ENCODE results near the gene ZNF827. TPM values are rescaled to one million over a fixed set of nuclear protein-coding genes. Genes with fewer than 3 reads are reported as not detected.

The ZNF827 gene
- polyA plus RNA-seq, 1 donor from 2014 or later, result 12.1 TPM

DNA sequence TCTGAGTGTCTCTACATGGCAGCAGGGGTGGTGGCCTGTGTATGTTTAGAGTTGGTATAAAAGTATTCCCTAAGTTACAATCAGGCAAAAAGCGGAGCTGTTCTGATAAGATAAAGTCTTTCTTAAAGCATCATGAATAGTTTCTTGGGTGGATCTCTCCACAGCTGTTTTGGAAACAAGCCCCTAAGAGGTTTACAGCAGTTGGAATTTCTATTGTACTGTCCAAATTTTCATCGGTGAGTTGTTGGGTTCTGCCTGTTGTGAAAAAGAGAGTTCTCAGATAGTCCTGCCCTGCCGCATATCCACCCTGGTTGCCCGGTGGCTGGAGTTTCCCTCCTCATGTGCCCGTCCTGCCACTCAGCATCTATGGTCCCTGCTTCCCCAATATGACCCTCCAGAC, 208.6 kb downstream of the ZNF827 start:
- no peak overlapping the region for H2AFZ ChIP-seq (ENCODE audit: low read depth, low read length)
- H3K27ac ChIP-seq (ENCODE audit: low read length), result no peak overlapping the region
- H3F3A ChIP-seq (ENCODE audit: insufficient read depth, low read length, poor library complexity, severe bottlenecking), result no peaks in the 10 kb centered on the region
- no peak overlapping the region for H3K9ac ChIP-seq (ENCODE audit: low read length)
- no peaks in the 10 kb centered on the region for H3K27me3 ChIP-seq (ENCODE audit: insufficient read depth, low read depth, low read length)
- TF ChIP-seq EZH2 (IDR thresholded peaks at IDR 0.05; ENCODE audit: borderline replicate concordance, insufficient read depth, low read length, poor library complexity, severe bottlenecking), result no peak
- no peak for TF ChIP-seq CTCF (IDR thresholded peaks at IDR 0.05; ENCODE audit: poor library complexity, severe bottlenecking)
- TF ChIP-seq EP300 (conservative IDR thresholded peaks at IDR 0.05; ENCODE audit: poor library complexity, severe bottlenecking), result no peak
- no peak for TF ChIP-seq TAF1 (IDR thresholded peaks at IDR 0.05; ENCODE audit: low read depth)
- TF ChIP-seq MXI1 (conservative IDR thresholded peaks at IDR 0.05; ENCODE audit: poor library complexity, severe bottlenecking), result no peak
- no peak for TF ChIP-seq REST (IDR thresholded peaks at IDR 0.05; ENCODE audit: borderline replicate concordance)
- no peak for TF ChIP-seq RAD21 (conservative IDR thresholded peaks at IDR 0.05)
- no peak for TF ChIP-seq POLR2AphosphoS5 (IDR thresholded peaks at IDR 0.05)
- TF ChIP-seq SMC3 (conservative IDR thresholded peaks at IDR 0.05; ENCODE audit: poor library complexity), result no peak
- no peaks in the 10 kb centered on the region for H3K36me3 ChIP-seq (ENCODE audit: insufficient read depth, low read length)
- H4K20me1 ChIP-seq (ENCODE audit: insufficient read depth), result no peaks in the 10 kb centered on the region
- H3K9me2 ChIP-seq (ENCODE audit: insufficient read depth, low read length), result no peaks in the 10 kb centered on the region
- no peak overlapping the region for H3K4me3 ChIP-seq (ENCODE audit: low read length)
- H3K79me2 ChIP-seq (replicated peaks; ENCODE audit: insufficient read depth, low read length), result no peaks in the 10 kb centered on the region
- H3K4me2 ChIP-seq (ENCODE audit: low read length), result no peak overlapping the region
- no peaks in the 10 kb centered on the region for H3K9me3 ChIP-seq (ENCODE audit: low read length)

- no peak for TF ChIP-seq EP300 (conservative IDR thresholded peaks at IDR 0.05; ENCODE audit: poor library complexity, severe bottlenecking)
- no peak for TF ChIP-seq CTCF (IDR thresholded peaks at IDR 0.05; ENCODE audit: poor library complexity, severe bottlenecking)
- TF ChIP-seq SMC3 (conservative IDR thresholded peaks at IDR 0.05; ENCODE audit: poor library complexity), result no peak
- no peak for TF ChIP-seq TAF1 (IDR thresholded peaks at IDR 0.05; ENCODE audit: low read depth)
- TF ChIP-seq POLR2AphosphoS5 (IDR thresholded peaks at IDR 0.05), result no peak
- no peak for TF ChIP-seq MXI1 (conservative IDR thresholded peaks at IDR 0.05; ENCODE audit: poor library complexity, severe bottlenecking)
- TF ChIP-seq REST (IDR thresholded peaks at IDR 0.05; ENCODE audit: borderline replicate concordance), result no peak
- TF ChIP-seq EZH2 (IDR thresholded peaks at IDR 0.05; ENCODE audit: borderline replicate concordance, insufficient read depth, low read length, poor library complexity, severe bottlenecking), result no peak
- TF ChIP-seq RAD21 (conservative IDR thresholded peaks at IDR 0.05), result no peak
- Histone ChIP-seq H3K4me3 (ENCODE audit: low read length) (no peak overlapping the region), H3K9me2 (ENCODE audit: insufficient read depth, low read length) (no peaks in the 10 kb centered on the region), H3K9ac (ENCODE audit: low read length) (no peak overlapping the region), H3K27me3 (ENCODE audit: insufficient read depth, low read depth, low read length) (no peaks in the 10 kb centered on the region), H2AFZ (ENCODE audit: low read depth, low read length) (no peak overlapping the region), H3K9me3 (ENCODE audit: low read length) (no peaks in the 10 kb centered on the region), H3K79me2 (replicated peaks; ENCODE audit: insufficient read depth, low read length) (no peaks in the 10 kb centered on the region), H3K27ac (ENCODE audit: low read length) (no peak overlapping the region), H3K4me2 (ENCODE audit: low read length) (no peak overlapping the region), H3F3A (ENCODE audit: insufficient read depth, low read length, poor library complexity, severe bottlenecking) (no peaks in the 10 kb centered on the region), H3K36me3 (ENCODE audit: insufficient read depth, low read length) (no peaks in the 10 kb centered on the region), H4K20me1 (ENCODE audit: insufficient read depth) (no peaks in the 10 kb centered on the region)
These were observed 215.3 kb downstream of the ZNF827 start for GRCh38 chr4:145723336-145723735.

Data from neural cell (in vitro differentiated cells).